ENCODE results near the gene HMBS.

HMBS gene

DNA sequence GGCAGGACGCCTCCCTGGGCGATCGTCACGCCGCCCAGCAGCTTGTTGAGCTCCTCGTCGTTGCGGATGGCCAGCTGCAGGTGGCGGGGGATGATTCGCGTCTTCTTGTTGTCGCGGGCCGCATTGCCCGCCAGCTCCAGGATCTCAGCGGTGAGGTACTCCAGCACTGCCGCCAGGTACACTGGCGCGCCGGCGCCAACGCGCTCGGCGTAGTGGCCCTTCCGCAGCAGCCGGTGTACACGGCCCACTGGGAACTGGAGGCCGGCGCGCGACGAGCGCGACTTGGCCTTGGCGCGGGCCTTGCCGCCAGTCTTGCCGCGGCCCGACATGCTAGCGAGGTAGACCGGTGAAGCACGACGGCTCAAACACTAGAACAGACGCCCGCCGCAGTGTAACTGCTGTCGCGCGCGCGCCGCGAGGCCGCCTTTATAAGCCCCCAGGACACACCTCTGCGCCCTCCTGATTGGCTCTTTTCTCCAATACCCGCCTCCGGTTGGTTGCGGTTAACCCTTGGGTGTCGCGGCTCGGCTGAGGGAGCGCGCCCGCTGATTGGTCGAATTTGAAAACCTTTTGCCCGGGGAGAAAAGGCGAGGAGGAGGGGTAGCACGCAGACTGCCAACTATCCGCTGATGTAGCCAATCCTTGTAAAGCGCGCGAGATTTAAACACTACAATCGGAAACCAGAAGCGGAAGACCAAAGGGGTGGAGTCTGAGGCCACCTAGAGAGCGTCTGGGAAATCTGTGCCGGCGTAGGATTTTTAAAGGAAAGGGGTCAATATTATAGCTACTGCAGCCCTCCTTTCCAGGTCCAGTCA, 10.6 kb downstream of the HMBS start:
- peak overlapping the region; percentile 88 for H3K4me3 ChIP-seq (replicated peaks; ENCODE audit: insufficient read depth, low read length)
- peak overlapping the region; percentile 92 for H3K27ac ChIP-seq (replicated peaks)
- TF ChIP-seq SPI1 (IDR thresholded peaks at IDR 0.05; ENCODE audit: borderline replicate concordance, low read depth) (peak; percentile 43; the same call in 1 of the 2 replicates), GABPA (IDR thresholded peaks at IDR 0.05; ENCODE audit: low read depth) (no peak), POLR2AphosphoS5 (IDR thresholded peaks at IDR 0.05; ENCODE audit: low read depth) (peak; percentile 100)
- TF ChIP-seq, protein P1, sequence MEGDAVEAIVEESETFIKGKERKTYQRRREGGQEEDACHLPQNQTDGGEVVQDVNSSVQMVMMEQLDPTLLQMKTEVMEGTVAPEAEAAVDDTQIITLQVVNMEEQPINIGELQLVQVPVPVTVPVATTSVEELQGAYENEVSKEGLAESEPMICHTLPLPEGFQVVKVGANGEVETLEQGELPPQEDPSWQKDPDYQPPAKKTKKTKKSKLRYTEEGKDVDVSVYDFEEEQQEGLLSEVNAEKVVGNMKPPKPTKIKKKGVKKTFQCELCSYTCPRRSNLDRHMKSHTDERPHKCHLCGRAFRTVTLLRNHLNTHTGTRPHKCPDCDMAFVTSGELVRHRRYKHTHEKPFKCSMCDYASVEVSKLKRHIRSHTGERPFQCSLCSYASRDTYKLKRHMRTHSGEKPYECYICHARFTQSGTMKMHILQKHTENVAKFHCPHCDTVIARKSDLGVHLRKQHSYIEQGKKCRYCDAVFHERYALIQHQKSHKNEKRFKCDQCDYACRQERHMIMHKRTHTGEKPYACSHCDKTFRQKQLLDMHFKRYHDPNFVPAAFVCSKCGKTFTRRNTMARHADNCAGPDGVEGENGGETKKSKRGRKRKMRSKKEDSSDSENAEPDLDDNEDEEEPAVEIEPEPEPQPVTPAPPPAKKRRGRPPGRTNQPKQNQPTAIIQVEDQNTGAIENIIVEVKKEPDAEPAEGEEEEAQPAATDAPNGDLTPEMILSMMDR (IDR thresholded peaks at IDR 0.05; ENCODE audit: insufficient read depth, low read length), result no peak
- TF ChIP-seq, protein P2, sequence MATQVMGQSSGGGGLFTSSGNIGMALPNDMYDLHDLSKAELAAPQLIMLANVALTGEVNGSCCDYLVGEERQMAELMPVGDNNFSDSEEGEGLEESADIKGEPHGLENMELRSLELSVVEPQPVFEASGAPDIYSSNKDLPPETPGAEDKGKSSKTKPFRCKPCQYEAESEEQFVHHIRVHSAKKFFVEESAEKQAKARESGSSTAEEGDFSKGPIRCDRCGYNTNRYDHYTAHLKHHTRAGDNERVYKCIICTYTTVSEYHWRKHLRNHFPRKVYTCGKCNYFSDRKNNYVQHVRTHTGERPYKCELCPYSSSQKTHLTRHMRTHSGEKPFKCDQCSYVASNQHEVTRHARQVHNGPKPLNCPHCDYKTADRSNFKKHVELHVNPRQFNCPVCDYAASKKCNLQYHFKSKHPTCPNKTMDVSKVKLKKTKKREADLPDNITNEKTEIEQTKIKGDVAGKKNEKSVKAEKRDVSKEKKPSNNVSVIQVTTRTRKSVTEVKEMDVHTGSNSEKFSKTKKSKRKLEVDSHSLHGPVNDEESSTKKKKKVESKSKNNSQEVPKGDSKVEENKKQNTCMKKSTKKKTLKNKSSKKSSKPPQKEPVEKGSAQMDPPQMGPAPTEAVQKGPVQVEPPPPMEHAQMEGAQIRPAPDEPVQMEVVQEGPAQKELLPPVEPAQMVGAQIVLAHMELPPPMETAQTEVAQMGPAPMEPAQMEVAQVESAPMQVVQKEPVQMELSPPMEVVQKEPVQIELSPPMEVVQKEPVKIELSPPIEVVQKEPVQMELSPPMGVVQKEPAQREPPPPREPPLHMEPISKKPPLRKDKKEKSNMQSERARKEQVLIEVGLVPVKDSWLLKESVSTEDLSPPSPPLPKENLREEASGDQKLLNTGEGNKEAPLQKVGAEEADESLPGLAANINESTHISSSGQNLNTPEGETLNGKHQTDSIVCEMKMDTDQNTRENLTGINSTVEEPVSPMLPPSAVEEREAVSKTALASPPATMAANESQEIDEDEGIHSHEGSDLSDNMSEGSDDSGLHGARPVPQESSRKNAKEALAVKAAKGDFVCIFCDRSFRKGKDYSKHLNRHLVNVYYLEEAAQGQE (IDR thresholded peaks at IDR 0.05; ENCODE audit: insufficient replicate concordance, low read depth), result peak; percentile 81
- no peaks in the 10 kb centered on the region for H3K27me3 ChIP-seq (ENCODE audit: insufficient read depth, poor library complexity, severe bottlenecking)
- DNase-seq (ENCODE audit: low read depth in 1 of 2, low spot score in 1 of 2), result peak; percentile 97 to 100

DNA sequence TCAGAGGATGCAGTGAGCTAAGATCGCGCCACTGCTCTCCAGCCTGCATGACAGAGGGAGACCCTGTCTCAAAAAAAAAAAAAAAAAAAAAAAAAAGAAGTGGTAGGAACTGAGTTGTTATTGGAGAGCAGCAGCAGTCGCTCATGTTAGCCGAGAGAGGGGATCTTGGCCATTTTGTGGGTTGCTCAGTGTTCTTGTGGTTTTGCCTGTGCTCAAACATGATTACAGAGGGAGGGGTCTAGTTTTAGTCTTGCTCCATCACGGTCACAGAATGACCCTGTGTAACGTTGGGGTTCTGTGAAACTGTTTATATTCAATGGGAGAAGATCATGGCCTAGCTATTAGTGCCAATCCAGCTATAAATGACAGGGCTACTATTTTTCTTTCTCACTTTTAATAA, 15.0 kb downstream of the HMBS start:
- Histone ChIP-seq H3K27me3 (ENCODE audit: insufficient read depth, poor library complexity, severe bottlenecking) (no peaks in the 10 kb centered on the region), H3K4me3 (replicated peaks; ENCODE audit: insufficient read depth, low read length) (no peak overlapping the region), H3K27ac (replicated peaks) (no peak overlapping the region)
- TF ChIP-seq GABPA (IDR thresholded peaks at IDR 0.05; ENCODE audit: low read depth) (no peak), POLR2AphosphoS5 (IDR thresholded peaks at IDR 0.05; ENCODE audit: low read depth) (no peak), SPI1 (IDR thresholded peaks at IDR 0.05; ENCODE audit: borderline replicate concordance, low read depth) (no peak)
- TF ChIP-seq, protein P2 (IDR thresholded peaks at IDR 0.05; ENCODE audit: insufficient replicate concordance, low read depth), result no peak
- TF ChIP-seq, protein P1 (IDR thresholded peaks at IDR 0.05; ENCODE audit: insufficient read depth, low read length), result no peak
- peak in 1 of 2 experiments; percentile 55 for DNase-seq (ENCODE audit: low read depth in 1 of 2, low spot score in 1 of 2)

DNA sequence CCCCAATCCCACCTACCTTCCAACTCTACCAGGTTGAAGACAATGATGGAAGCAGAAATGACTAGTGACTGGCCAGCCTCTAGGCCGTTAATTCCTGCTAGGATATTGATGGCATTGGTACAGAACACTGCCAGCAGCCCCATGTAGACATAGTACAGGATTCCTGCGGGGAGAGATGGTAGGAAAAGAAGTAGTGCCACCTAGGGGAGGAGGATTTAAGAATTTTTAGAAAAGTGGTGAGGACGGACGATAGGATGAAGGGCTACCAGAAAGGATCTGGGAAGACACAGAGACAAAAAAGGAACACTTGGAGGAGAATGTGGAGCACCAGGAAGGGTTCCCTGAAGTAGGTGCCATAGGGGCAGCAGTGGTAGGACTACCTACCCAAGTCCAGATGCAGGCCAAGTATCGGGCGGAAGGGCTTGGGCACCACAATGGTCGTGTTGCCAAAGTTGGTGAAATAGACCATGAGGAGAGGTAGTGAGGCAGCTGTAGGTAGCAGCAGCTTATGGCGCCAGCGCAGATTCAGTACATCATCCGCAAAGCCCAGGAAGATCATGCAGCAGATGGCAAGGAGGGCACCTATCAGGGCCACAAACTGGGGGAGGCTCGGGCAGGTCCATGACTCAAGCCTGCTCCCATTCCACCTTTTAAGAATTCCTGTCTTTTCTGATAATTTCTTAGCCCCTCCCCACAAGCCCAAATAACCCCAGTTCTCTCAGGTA, 15.7 kb downstream of the HMBS start:
- H3K27ac ChIP-seq (replicated peaks), result peak overlapping the region; percentile 96
- no peaks in the 10 kb centered on the region for H3K27me3 ChIP-seq (ENCODE audit: insufficient read depth, poor library complexity, severe bottlenecking)
- peak overlapping the region; percentile 93 for H3K4me3 ChIP-seq (replicated peaks; ENCODE audit: insufficient read depth, low read length)
- DNase-seq (ENCODE audit: low read depth in 1 of 2, low spot score in 1 of 2), result peak in 1 of 2 experiments; percentile 47
- TF ChIP-seq, protein P2 (IDR thresholded peaks at IDR 0.05; ENCODE audit: insufficient replicate concordance, low read depth), result no peak
- TF ChIP-seq SPI1 (IDR thresholded peaks at IDR 0.05; ENCODE audit: borderline replicate concordance, low read depth) (no peak), POLR2AphosphoS5 (IDR thresholded peaks at IDR 0.05; ENCODE audit: low read depth) (no peak), GABPA (IDR thresholded peaks at IDR 0.05; ENCODE audit: low read depth) (no peak)
- TF ChIP-seq, protein P1 (IDR thresholded peaks at IDR 0.05; ENCODE audit: insufficient read depth, low read length), result no peak

Data from HL-60 (cell line).